Subcutaneous adipose tissue (tissue), 4 donors: ENCODE data around the gene MILR1. TPM values are rescaled to one million over a fixed set of nuclear protein-coding genes. Genes with fewer than 3 reads are reported as not detected.

Experiments
- CTCF ChIP-seq: fragments of 450-650 bp; IDR thresholded peaks from one replicate; pipeline ENCODE4 v1.5.1; 2016; ENCODE audit warnings: low read depth, mild to moderate bottlenecking, control low read depth, antibody characterized with exemption, moderate library complexity
- total RNA-seq, 4 donors: library from RNA; depleted of rRNA; stranded (reverse); fragments of >200 nt; gene quantifications; one replicate each; pipeline ENCODE4 v1.1.0, GENCODE V29; 2016

Gene MILR1
- total RNA-seq, 4 donors from 2014 or later, result 9.9 to 39.6 (median 14.6) TPM

- TF ChIP-seq CTCF, result no peak
Measured at GRCh38 chr17:64455993-64456885, 7.3 kb downstream of the MILR1 start.

- TF ChIP-seq CTCF, result no peak
Measured at GRCh38 chr17:64457156-64457555, 8.2 kb downstream of the MILR1 start.

GRCh38 chr17:64458756-64459155 is 9.8 kb downstream of the MILR1 start:
- TF ChIP-seq CTCF, result no peak

- TF ChIP-seq CTCF, result no peak
Measured at GRCh38 chr17:64459284-64459747, 10.4 kb downstream of the MILR1 start.

GRCh38 chr17:64460955-64461354 is 12.0 kb downstream of the MILR1 start:
- TF ChIP-seq CTCF, result no peak

GRCh38 chr17:64461788-64462187 is 12.9 kb downstream of the MILR1 start:
- TF ChIP-seq CTCF, result no peak

- TF ChIP-seq CTCF, result no peak
Measured at GRCh38 chr17:64466019-64466735, 17.3 kb downstream of the MILR1 start.
